HG03039 (cell line): ENCODE data around the gene DLK1.

Experiments used
- ATAC-seq: cut with Tn5 transposase; IDR thresholded peaks from one replicate; pipeline ENCODE4 v1.9.1; 2021; ENCODE audit warnings: mild to moderate bottlenecking, moderate library complexity; ENCODE audit not compliant: unreplicated experiment

DLK1 gene

DNA sequence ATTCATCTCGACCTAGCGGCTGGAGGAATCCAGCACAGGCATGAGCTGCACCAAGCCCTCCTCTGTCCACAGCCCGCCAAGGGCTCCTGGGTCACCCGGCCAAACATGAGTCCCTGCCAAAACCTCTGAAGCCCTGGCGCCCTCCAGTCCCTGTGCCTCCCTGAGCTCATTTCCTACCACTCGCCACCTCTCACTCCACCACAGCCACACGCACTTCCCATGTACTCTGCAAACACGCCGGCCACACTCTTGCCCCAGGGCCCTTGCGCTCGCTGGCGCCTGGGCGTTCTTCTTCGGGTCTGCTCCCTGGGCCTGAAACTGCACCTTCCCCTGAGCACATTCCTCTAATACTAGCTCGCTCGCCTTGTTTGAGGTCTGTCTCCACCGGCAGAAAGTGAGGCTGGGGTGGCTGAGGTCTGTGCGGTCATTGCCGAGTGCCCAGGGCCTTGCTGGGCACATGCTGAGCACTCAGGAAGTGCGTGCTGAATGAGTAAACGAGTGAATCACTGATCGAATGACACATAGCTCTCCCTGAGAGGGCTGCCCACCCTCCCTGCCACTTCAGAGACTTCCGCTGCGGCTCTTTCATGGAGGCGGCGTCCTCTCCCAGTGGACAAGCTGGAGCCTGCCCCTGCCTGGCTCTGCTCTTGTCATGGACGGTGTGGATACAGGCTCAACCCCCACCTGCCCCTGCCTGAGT lies 33.7 kb upstream of the DLK1 start:
- ATAC-seq, result no peak

DNA sequence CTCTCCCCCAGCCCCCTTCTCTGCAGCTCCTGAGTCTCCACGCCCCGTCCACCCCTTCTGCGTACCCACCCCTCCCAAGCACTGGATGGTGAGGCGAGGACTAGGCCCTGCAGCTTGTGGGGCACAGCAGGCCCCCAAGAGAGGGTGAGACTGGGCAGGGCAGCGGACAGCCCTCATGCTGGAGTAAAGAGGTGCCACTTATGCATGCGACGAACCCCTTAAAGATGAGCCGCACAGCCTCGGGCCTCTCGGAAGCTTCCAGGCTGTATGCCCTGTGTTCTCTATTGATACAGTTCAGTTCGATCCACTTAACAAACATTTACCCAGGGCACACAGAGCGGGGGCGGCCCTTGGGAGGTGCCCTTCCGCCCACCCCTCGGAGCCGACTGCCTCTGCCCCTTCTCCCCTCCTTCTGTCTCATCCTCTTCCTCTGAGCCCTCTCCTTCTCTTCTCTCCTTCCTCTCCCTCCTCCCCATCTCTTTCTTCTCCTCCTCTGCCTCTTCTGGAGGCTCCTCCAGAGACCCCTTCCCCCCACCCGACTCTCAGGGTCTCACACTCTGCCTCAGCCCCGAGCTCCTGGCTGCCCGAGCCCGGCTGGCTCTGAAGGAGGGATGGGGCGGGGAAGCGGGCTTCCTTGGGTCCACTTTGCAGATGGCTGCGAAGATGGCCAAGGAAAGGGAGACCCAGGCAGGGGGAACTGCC lies 32.7 kb upstream of the DLK1 start:
- no peak for ATAC-seq

DNA sequence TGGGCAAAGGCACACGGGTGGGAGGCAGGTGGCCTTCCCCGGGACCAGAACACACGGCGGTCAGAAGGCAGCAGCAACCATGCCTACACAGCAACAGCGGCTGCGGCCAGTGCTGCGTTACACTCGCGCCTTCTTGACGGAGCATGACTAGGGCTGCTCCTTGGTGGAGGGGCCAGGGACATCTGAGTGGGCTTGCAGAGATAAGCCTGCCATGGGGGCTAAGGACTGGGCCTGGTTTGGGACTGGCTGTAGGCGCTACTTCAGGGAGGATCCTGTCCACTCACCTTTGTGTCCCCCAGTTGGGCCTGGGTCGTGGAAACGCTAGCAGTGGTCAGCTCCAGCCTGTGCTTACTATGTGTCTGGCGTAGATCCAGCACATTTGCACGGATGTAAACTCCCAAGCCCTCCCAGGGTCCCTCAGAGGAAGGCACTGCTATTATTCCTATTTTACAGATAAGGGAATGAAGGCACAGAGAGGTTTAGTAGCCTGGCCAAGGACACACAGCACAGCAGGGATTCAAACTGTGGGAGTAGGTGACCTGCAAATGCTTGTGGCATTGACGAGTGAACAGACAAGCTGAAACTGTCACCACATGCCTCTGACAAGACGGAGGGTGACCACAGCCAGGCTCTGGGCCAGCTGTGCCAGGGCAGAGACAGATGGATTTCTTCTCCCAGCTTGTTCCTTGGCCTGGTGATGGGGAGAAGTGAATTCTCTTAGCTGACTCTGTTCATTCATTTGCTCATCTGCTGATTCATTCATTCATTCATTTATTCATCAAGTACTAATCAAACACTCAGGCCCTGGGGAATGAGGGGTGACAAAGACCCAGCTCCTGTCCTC lies 31.9 kb upstream of the DLK1 start:
- ATAC-seq, result no peak

DNA sequence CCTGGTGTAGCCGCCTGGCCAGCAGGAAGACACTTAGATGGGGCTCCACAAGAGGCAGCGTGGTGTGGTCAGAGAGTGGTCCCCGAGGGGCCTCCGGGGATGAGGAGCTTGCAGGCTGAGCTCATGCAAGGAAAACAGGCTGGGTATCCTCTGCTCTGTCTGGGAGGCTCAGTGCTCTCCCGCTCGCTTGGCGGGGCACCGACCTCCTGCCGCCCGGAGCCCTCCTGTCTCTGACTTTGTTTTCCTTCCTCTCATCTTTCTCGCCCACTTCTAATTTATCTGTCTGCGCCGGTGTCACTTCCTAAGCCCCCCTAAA lies 31.3 kb upstream of the DLK1 start:
- ATAC-seq, result no peak

DNA sequence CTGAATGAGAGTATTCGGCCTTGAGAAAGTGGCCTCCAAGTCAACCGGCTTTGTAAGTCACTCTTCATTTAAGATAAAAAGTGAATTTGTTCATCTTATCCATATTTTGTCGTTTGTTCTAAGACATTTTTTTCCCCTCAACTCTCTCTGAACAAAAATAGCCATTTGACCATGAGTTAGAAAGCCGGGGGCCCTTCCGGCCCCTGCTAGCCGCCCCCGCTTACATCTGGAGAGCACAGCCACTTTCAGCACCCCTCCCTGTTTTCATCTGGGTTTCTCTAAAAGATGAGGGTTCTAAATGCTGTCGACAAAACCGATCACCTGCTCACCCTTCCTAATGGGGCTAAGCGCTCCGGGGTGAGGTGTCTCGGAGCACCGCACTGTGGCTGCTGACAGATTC lies 30.7 kb upstream of the DLK1 start:
- ATAC-seq, result no peak

DNA sequence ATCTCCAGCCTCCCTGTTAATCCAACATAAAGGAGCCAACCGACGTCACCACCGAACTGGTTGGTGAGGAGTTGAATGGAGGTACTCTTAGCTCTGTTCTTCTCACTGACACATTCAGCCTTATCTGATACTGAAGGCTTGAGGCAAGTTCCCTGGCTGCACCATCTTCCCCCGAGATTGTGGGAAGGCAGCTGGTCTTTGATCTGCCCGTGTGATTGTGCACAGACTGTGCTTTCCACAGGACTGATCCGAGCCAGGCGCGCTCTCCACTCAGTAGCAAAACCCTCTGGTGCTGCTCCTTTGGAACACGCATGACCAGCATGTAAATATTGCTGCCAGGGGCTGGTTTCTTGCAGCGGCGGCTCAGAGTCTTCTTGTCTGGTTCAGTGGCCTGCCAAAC lies 30.1 kb upstream of the DLK1 start:
- ATAC-seq, result no peak

DNA sequence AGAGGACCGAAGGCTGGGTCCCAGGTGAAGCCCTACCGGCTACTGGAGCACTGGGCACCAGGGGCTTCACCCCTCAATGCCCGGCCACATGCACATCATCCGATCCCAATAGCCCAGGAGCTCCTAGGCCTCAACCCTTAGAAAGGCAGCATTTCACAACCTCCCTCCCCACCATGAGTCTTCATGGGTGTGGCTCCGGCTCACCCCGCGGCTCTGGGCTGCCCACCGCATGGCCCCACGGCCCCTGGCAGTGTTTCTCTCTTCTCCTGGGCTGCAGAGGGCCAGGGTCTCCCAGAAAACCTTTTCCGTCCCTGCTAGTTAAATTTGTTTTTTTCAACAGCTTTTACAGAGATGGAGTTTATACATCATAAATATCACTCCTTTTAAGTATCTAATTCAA lies 28.6 kb upstream of the DLK1 start:
- no peak for ATAC-seq

DNA sequence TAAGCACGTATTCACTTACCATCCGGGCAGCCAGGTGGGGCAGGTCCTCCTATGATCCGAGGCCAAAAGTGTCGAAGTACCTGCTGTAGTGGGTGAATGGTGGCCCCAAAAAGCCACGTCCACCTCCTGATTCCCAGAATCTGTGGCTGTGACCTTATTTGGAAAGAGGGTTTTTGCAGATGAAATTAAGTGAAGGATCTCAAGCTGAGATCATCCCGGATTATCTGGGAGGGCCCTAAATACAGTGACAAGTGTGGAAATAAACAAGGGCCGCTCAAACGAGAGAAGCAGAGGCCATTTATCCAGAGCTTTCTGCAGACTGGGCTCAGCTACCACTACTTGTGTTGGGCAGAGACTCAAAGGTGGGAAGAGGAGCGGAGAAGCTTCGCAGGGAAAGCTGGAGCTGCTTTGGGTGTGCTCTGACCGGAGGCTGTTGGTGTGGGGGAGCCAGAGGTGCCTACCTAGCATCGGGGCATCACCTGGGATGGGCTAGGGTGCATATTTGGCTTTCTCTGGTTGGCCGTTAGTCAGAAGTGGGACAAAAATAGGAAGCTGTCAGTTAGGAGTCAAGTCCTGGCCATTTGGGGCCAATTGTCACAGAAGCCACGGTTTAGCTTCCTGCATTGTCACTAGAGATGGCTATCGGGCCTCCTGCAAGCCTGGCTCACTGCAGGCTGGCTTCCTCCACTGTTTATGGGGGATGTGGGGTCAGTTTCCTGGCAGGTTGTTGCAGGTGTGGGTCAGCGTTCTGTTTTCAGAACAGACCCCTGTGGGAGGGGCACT lies 27.8 kb upstream of the DLK1 start:
- ATAC-seq, result no peak

DNA sequence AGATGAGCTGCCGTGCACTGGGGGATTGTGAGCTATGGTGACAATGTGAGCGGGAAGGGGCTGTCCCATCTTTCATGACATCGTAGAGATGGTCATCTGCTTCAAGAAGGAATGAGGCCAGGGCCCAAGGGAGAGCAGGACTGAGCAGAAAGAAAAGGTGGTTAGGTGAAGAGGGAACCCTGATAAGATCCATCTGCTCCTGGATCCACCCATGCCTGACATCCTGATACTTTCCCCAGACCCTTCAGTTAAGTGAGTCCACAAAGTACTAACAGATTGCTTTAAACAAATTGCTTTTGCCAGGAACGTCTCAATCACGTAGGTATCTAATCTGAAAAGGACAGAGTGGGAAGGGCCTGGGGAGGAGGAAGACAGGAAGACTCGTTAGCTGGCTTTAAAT lies 25.4 kb upstream of the DLK1 start:
- ATAC-seq, result no peak

DNA sequence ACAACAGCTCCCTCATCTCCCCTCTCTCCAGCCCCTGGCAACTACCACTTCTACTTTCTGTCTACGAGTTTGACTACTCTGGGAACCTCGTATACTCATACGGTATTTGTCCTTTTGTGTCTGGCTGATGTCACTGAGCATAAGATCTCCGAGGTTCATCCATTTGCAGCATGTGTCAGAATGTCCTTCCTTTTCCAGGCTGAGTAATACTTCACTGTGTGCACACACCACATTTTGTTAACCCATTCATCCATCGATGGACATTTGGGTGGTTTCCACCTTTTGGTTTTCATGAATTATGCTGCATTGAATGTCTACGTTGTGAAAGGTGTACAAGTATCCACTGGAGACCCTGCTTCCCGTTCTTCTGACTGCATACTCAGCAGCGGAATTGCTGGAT lies 24.1 kb upstream of the DLK1 start:
- ATAC-seq, result no peak

DNA sequence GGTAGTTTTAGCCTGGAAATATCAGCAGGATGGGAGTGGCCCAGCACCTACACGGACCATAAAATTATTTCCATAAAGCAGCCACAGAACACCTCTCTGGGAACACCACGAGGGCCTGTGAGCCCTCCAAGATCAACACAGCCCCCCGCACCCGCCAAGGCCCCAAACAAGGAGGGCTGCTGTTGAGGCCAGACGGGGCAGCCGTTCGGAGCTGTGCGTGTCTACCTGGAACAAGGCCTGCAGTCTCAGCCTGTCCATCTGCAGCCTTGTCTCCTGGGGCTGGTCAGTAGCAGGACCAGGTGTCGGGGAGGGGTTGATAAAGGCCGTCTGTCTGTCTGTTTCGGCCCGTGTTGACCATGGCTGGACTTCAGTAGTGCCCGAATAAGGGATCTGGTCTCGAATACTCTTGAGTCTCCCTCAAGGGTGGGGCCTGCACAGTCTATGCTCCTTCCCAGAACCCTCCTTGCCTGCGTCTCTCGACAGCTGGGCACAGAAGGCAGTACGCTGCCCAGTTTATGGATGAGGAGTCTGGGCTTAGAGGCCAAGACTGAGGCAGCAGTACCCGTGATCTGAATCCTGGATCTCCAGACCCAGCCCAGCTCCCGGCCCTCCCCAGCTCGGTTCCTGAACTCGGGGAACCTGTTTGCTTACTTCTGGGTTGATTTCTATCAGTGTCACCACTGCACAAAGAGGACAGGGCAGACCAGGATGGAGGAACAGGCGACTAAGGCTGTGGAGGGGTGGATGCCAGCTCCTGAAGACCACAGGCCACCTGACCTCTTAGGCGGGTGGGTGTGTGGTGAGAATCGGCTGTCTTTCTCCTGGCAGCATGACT lies 23.1 kb upstream of the DLK1 start:
- no peak for ATAC-seq

DNA sequence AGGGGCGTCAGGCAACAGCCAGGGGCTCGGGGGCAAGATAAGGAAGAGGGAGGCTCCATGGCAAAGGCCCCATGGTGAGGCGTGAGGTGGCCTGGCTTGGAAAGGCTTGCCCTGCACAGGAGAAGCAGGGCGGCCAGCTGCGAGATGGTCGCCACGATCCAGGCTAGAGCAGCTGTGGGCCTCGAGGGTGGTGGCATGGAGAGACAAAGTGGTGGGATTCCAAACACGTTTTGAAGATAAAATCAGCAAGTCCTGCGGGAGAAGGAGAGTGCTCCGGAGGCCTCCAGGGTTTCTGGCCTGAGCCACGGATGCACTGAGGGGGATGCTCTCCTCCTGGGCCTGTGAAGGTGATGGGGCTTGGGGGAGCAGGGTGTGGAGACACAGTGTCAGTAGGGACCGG lies 20.5 kb upstream of the DLK1 start:
- no peak for ATAC-seq

DNA sequence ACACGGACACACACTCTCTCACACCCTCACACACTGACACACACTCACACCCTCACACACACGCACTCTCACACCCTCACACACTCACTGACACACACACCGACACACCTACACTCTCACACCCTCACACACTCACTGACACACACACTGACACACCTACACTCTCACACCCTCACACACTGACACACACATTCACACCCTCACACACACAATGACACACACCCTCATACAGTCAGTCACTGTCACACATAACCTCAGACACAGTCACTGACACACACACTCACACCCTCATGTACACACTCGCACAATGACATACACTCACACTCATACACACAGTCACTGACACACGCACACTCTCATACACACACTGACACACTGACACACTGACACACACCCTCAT lies 19.8 kb upstream of the DLK1 start:
- ATAC-seq, result no peak

DNA sequence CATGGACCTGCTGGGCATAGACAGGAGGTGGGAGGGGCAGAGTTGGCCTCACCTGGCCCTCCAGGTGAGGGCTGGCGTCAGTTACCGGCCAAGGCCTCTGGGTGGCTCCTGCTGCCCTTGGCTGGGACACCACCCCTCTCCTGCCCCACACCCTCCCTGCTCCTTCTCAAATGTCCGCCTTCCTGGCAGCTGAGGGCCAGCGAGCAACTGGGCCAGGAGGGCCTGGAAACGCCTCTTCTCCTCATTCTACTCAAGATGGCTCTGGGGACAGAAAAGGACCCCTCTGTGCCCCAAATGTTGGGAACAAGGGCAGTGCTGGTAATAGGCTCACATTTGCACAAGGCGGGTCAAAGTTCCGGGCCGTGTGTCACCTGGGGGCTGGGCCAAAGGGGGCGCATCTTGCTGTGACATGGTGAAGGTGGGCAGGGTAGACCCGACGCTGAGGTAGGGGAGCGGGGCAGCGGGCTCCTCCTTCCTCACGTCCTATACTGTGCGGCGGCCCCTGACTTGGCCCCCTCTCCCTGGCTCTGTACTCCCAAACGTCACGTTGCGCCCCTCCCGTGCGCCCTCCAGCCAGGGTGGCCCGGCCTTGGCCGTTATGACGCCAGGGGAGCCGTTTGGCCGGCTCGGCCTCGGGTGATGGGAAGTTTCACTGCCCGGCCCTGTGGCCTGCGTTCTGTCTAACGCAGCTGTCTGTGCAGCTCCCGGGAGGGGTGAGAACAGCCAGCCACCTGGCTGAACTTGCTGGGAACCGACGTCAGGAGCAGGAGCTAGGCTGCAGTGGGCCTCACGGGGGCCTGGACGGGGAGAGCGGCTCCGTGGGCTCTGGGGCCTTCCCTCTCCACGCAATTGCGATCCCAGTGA lies 18.0 kb upstream of the DLK1 start:
- ATAC-seq, result no peak

DNA sequence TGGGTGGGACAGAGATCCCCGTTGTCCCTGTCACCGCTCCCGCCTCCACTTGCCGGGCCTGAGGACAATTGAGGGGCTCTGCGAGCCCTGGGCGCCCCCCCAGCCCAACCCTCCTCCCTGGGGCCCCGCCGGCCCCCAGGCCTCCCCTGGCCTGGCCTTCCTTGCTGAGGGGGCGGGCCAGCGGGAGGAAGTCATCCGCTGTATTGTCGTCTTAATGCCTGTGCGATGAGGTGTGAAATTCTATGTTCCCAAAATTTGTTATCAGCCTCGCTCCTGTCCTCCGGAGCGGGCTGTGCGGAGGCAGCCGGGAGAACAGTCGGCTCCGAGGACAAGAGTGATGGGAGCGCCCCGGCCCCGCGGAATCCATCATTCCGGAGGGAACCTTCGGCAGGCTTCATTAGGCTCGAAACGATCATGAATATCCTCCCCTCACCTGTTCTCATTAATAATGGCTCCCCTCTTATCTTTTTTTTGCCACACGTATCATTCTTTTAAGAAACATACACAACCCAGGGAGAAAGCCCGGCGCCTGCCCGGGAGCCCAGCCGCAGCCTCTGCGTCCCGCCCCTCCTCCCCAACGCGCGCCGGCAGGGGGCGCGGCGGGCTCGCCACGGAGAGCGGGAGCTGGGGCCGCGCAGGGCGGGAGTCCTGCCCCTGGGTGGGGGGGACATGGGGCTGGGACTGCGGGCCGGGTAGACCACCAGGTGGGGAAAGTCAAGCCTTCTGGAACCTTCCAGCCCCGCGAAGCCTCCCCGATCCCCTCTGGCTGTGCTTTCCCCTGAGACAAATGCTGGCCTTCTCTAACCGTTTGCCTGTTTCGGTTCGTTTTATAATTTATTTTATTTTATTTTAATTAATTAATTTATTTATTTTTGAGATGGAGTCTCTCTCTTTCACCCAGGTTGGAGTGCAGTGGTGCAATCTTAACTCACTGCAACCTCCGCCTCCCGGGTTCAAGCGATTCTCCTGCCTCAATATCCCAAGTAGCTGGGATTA lies 17.1 kb upstream of the DLK1 start:
- ATAC-seq, result no peak

DNA sequence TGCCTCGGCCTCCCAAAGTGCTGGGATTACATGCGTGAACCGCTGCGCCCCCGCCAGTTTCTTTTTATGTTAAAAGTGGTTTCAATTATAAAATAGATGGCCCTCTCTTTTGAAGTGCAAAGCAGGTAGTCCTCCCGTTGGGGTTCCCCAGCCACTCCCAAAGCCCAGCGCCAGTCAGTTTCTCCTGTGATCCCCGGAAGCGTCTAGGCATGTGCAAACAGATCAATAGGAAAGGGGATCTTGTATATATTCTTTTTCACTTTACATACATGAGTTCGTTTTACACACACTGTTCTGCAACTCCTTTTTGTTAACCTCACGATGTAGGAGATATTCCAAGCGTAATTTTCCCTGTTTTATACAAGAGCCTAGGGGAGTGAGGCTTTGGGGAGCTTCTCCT lies 16.3 kb upstream of the DLK1 start:
- no peak for ATAC-seq

DNA sequence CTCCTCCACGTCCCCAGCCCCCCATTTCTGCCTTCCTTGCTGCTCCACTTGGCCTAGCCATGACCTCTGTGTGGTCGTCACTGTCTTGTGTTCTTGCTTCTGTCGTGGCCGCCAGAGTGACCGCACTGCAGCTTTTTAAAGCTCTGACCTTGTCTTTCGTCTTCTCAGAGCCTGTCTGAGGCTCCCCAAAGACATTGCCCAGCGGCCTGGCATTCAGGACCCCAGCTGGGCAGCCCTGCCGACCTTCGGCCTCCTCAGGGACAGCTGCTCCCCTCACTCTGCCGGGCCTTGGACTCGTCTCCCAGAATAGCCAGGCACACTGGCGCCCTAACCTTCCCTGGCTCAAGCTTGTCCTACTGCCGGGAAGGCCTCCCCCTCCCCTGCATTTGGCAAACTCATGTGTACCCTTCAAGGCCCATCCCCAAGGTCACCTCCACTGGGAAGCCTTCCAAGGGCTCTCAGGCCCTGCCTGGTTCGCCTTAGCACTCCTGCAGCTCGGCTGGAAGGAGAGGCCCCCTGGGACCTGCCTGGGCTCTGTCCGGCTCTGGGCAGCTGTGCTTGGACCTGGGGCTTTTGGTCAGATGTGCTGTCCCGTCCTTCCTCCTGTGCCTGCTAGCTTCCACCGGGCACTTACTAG lies 15.7 kb upstream of the DLK1 start:
- ATAC-seq, result no peak

DNA sequence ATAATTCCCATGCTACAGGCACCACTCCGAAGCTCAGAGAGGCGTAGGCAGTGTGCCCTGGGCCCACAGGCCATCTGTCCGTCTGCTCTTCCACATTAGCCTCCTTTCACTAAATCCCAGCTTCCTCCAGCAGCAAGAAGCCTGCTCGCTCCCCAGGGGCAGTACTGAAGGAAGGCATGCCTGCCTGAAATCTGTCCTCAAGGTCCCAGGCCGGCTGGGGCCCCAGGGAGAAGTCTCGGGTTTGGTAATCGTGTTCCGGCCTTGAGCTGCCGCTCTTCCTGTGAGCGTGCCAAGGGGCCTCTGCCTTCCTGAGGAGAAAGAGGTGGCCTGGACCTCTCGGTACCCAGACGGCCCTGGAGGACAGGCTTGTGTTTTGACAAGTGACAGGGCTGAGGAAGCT lies 15.2 kb upstream of the DLK1 start:
- no peak for ATAC-seq
